ENCODE data around the gene BLTP2. TPM values are rescaled to one million over a fixed set of nuclear protein-coding genes. Genes with fewer than 3 reads are reported as not detected.

The BLTP2 gene
- total and polyA plus RNA-seq, 2 of the 13 experiments (the other 11 are each of a cell fraction or from before 2014, with no cell fraction given): 66.7 to 80.9 TPM

DNA sequence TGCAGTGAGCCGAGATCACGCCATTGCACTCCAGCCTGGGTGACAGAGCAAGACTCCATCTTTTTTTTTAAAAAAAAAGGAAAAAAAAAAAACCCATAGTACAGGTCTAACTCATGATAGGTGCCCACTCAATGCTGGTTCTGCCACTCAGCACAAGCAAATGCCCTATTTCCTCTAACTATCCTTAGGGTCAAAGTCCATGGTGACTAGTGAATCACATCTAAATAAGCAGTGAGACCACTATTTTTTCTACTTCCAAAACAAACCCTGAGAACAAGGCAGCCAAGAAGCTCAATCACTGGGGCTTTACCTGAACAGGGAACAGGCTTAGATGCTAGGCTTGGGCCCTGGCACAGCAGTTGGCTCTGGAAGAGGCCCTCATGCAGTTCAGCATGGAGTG is 3.4 kb downstream of the BLTP2 start (continued):
- TF ChIP-seq ARID4A (CRISPR knock-in tag; IDR thresholded peaks at IDR 0.05; ENCODE audit: borderline replicate concordance): no peak
- peak; percentile 46; the same call in 1 of the 2 replicates for TF ChIP-seq HIC2 (CRISPR knock-in tag; IDR thresholded peaks at IDR 0.05; ENCODE audit: low read depth)

- no peak overlapping the region for H3K9ac ChIP-seq (ENCODE audit: insufficient read depth, low read depth, low read length)
- no peaks in the 10 kb centered on the region for H3K4me1 ChIP-seq (ENCODE audit: insufficient read depth, low read length)
- H3K4me2 ChIP-seq (ENCODE audit: low read depth, low read length): no peak overlapping the region
- no peaks in the 10 kb centered on the region for H3K9me3 ChIP-seq (ENCODE audit: low read length)
- DNase-seq (ENCODE audit: low spot score) (no peak), ATAC-seq (no peak), FAIRE-seq (no peak)
- peaks cover 54 to 91% of the 10 kb centered on the region in 2 experiments for H3K36me3 ChIP-seq (replicated peaks in 1 of 2; ENCODE audit: control insufficient read depth in 1 of 2, insufficient read depth in 2 of 2, low read length in 2 of 2)
- BruUV-seq (replicated peaks): no TSS peak
- H4K20me1 ChIP-seq (ENCODE audit: insufficient read depth, low read length): no peaks in the 10 kb centered on the region
- H3K27ac ChIP-seq (ENCODE audit: extremely low read length, insufficient read depth, low read length): no peak overlapping the region
- no peak overlapping the region for H2AFZ ChIP-seq (ENCODE audit: low read length)
- in situ Hi-C loops (cut with HindIII; ENCODE audit: extremely low pct_ligation_motif_present, low pct_unique_long_range_greater_than_20kb) (loop anchor here (25.0 kb wide), 1 partner anchor 252 kb away; the partner anchor contains the start of gene FLOT2), intact Hi-C loops (cut with micrococcal nuclease; ENCODE audit: unreplicated experiment) (no loop called here)
- H3K79me2 ChIP-seq (ENCODE audit: insufficient read depth, low read length): no peaks in the 10 kb centered on the region
- no peaks in the 10 kb centered on the region for H3K27me3 ChIP-seq (ENCODE audit: control insufficient read depth in 1 of 2, insufficient read depth in 2 of 2, low read length in 2 of 2)
- no peak for TF ChIP-seq ZNF234 (CRISPR knock-in tag; conservative IDR thresholded peaks at IDR 0.05)
- TF ChIP-seq, protein P1, sequence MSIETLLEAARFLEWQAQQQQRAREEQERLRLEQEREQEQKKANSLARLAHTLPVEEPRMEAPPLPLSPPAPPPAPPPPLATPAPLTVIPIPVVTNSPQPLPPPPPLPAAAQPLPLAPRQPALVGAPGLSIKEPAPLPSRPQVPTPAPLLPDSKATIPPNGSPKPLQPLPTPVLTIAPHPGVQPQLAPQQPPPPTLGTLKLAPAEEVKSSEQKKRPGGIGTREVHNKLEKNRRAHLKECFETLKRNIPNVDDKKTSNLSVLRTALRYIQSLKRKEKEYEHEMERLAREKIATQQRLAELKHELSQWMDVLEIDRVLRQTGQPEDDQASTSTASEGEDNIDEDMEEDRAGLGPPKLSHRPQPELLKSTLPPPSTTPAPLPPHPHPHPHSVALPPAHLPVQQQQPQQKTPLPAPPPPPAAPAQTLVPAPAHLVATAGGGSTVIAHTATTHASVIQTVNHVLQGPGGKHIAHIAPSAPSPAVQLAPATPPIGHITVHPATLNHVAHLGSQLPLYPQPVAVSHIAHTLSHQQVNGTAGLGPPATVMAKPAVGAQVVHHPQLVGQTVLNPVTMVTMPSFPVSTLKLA (IDR thresholded peaks at IDR 0.05): no peak
- CTCF ChIA-PET (ENCODE audit: low intra/inter-chr PET ratio, low total read pairs): no interaction called here
- no peak overlapping the region for H3K4me3 ChIP-seq (replicated peaks in 1 of 3; ENCODE audit: insufficient read depth in 1 of 3, low read depth in 2 of 3, low read length in 3 of 3)
- POLR2A ChIA-PET: no interaction called here
- no CpG with 5 or more reads among the region's 1 CpG for WGBS (ENCODE audit: low lambda C conversion rate)
Observed at GRCh38 chr17:28635506-28635905, 9.5 kb downstream of the BLTP2 start.
